ENCODE data around the gene TTL.

DNA sequence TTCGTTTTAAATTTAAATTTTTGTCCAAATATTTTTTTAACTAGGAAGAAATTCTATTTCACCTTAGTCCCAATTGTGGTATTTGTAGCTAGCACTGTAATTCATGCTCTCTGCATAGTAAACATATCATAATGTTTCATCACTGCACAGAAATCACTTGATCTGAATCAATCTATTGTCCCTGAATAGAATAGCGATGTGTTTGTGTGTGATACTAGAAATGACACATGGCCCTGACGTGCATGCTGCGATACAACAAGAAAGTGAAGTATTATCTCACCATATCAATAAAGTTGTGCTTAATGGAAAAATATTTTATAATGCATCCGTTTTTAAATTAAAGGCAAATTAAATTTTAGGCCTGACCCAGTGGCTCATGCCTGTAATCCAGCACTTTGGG, 10.0 kb downstream of the TTL start:
- TF ChIP-seq EZH2 (IDR thresholded peaks at IDR 0.05; ENCODE audit: borderline replicate concordance, low read length), result no peak
- TF ChIP-seq, protein P1, sequence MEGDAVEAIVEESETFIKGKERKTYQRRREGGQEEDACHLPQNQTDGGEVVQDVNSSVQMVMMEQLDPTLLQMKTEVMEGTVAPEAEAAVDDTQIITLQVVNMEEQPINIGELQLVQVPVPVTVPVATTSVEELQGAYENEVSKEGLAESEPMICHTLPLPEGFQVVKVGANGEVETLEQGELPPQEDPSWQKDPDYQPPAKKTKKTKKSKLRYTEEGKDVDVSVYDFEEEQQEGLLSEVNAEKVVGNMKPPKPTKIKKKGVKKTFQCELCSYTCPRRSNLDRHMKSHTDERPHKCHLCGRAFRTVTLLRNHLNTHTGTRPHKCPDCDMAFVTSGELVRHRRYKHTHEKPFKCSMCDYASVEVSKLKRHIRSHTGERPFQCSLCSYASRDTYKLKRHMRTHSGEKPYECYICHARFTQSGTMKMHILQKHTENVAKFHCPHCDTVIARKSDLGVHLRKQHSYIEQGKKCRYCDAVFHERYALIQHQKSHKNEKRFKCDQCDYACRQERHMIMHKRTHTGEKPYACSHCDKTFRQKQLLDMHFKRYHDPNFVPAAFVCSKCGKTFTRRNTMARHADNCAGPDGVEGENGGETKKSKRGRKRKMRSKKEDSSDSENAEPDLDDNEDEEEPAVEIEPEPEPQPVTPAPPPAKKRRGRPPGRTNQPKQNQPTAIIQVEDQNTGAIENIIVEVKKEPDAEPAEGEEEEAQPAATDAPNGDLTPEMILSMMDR (conservative IDR thresholded peaks at IDR 0.05 in 1 of 2, IDR thresholded peaks at IDR 0.05 in 1 of 2; ENCODE audit: extremely low read depth in 1 of 2, insufficient read depth in 1 of 2, low read depth in 1 of 2, low read length in 2 of 2), result no peak
